Fibroblast of the aortic adventitia (primary cell): ENCODE measurements around the gene PKNOX2. TPM values are rescaled to one million over a fixed set of nuclear protein-coding genes. Genes with fewer than 3 reads are reported as not detected.

Source experiments
- DNase-seq: peaks from one replicate; pipeline ENCODE4 v3.0.0-alpha.2; 2010; ENCODE audit warnings: low read depth
- H3K4me3 ChIP-seq: 2 replicates; pipeline ENCODE4 v1.5.1; 2011; ENCODE audit warnings: low read depth, mild to moderate bottlenecking, control low read depth, low read length, moderate library complexity
- CTCF ChIP-seq: IDR thresholded peaks from 2 replicates; pipeline ENCODE4 v1.5.1; 2011; ENCODE audit warnings: mild to moderate bottlenecking, low read length, control low read depth, inconsistent platforms; ENCODE audit not compliant: insufficient read depth
- total RNA-seq: library from RNA; depleted of rRNA; stranded (reverse); fragments of >200 nt; gene quantifications from 2 replicates; pipeline ENCODE4 v1.2.3, GENCODE V29; 2012; ENCODE audit warnings: low replicate concordance

The PKNOX2 gene
- total RNA-seq, 1 donor, result 2.0 TPM

GRCh38 chr11:125346565-125347260, 182.2 kb downstream of the PKNOX2 start:
- no peak overlapping the region for H3K4me3 ChIP-seq
- DNase-seq, result no peak
- no peak for TF ChIP-seq CTCF

DNA sequence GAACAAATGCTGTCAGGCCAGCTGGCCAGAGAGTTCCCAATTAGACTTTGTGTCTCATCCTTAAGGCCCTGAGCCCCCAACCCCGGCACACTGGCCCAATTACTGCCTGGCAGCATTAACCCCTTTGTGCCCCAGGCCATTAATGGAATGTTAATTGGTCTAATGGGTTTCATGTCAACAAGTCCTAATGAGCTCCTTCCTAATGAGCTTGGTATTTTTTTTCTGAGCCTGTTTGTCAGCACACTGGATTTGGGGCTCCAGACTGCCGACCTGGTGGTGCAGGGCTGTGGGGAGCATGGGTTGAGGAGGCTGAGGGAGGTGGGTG, 182.7 kb downstream of the PKNOX2 start:
- TF ChIP-seq CTCF, result no peak
- no peak overlapping the region for H3K4me3 ChIP-seq
- no peak for DNase-seq

GRCh38 chr11:125348141-125348651, 183.6 kb downstream of the PKNOX2 start:
- H3K4me3 ChIP-seq, result no peak overlapping the region
- no peak for TF ChIP-seq CTCF
- DNase-seq, result no peak

GRCh38 chr11:125348674-125349309, 184.2 kb downstream of the PKNOX2 start:
- peak; percentile 54 for DNase-seq
- TF ChIP-seq CTCF, result peak; percentile 99

DNA sequence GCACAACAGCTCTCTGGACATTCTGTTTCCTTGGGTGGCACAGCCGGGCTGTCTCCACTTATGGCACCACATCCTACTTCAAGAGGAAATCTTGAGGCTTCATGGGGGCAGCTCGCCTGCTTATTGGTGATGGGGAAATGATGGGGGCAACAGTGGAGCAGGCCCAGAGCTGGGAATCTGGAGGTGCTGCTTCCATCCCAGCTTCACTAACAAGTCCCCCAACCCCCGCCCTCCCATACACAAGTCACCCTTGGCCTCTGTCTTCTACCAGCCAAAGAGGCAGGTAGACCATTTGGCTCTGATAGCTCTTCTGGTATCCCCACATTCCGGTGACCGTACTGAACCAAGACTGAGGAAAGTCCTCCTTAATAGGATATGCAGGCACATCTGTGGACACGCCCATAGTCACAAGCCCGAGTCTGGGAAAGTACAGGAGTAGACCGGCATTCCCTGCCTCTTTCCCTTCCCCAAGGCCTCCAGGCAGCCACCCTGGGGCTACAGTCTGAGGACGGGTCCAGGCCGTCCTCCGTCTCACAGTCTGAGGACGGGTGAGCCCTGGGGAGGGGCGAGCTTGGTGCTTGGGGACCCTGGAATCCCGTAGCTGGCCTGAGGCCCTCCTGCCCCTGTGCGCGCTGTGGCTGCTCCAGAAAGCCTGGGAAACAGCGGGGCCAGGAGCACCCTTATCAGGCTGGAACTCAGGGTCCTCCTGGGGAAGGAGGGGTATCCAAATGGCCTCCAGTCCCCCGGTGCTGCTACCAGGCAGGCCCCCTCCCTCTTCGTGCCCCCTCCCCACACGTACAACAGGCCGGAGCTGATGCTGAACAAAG, 185.9 kb downstream of the PKNOX2 start:
- DNase-seq, result no peak
- no peak overlapping the region for H3K4me3 ChIP-seq
- no peak for TF ChIP-seq CTCF

More at GRCh38 chr11:125348674-125349309, 184.2 kb downstream of the PKNOX2 start:
- no peak overlapping the region for H3K4me3 ChIP-seq

- no peak for DNase-seq
- H3K4me3 ChIP-seq, result no peak overlapping the region
- TF ChIP-seq CTCF, result no peak
Measured at GRCh38 chr11:125351033-125351867, 186.7 kb downstream of the PKNOX2 start.
